GM18907 (cell line): ENCODE results near the gene COL4A6.
"Not testable (repeated sequence)": the region's sequence is repeated elsewhere in the genome, so short reads cannot be mapped to it uniquely, and the experiment has no call there.

Experiments used
- ATAC-seq: cut with Tn5 transposase; IDR thresholded peaks from one replicate; pipeline ENCODE4 v1.9.1; 2021; ENCODE audit warnings: mild to moderate bottlenecking, moderate library complexity; ENCODE audit not compliant: unreplicated experiment

Gene COL4A6

GRCh38 chrX:108412783-108413182, 25.4 kb downstream of the COL4A6 start:
- ATAC-seq: no peak

- no peak for ATAC-seq
Measured at GRCh38 chrX:108399418-108400165, 38.6 kb downstream of the COL4A6 start.

- ATAC-seq: no peak
Measured at GRCh38 chrX:108397627-108398391, 40.4 kb downstream of the COL4A6 start.

GRCh38 chrX:108396986-108397385, 41.2 kb downstream of the COL4A6 start:
- no peak for ATAC-seq

- no peak for ATAC-seq
Measured at GRCh38 chrX:108396188-108396891, 41.9 kb downstream of the COL4A6 start.

GRCh38 chrX:108390976-108391717, 47.1 kb downstream of the COL4A6 start:
- not testable (repeated sequence) for ATAC-seq

GRCh38 chrX:108384783-108385182, 53.4 kb downstream of the COL4A6 start:
- no peak for ATAC-seq

GRCh38 chrX:108380222-108380621, 58.0 kb downstream of the COL4A6 start:
- no peak for ATAC-seq

GRCh38 chrX:108376821-108377220, 61.4 kb downstream of the COL4A6 start:
- ATAC-seq: not testable (repeated sequence)

- not testable (repeated sequence) for ATAC-seq
Measured at GRCh38 chrX:108375591-108375990, 62.6 kb downstream of the COL4A6 start.

GRCh38 chrX:108366644-108367406, 71.4 kb downstream of the COL4A6 start:
- no peak for ATAC-seq

- no peak for ATAC-seq
Measured at GRCh38 chrX:108362026-108362425, 76.2 kb downstream of the COL4A6 start.

GRCh38 chrX:108361316-108361715, 76.9 kb downstream of the COL4A6 start:
- ATAC-seq: no peak

GRCh38 chrX:108359806-108360602, 78.2 kb downstream of the COL4A6 start:
- no peak for ATAC-seq

GRCh38 chrX:108353452-108353851, 84.8 kb downstream of the COL4A6 start:
- ATAC-seq: no peak

GRCh38 chrX:108349210-108349609, 89.0 kb downstream of the COL4A6 start:
- ATAC-seq: no peak

- ATAC-seq: no peak
Measured at GRCh38 chrX:108348525-108348924, 89.7 kb downstream of the COL4A6 start.

GRCh38 chrX:108347800-108348199, 90.4 kb downstream of the COL4A6 start:
- ATAC-seq: no peak

- no peak for ATAC-seq
Measured at GRCh38 chrX:108344216-108344615, 94.0 kb downstream of the COL4A6 start.
